Fibroblast of pulmonary artery (primary cell): ENCODE measurements around the gene ACSL5.
"Not testable (repeated sequence)": the region's sequence is repeated elsewhere in the genome, so short reads cannot be mapped to it uniquely, and the experiment has no call there.

ENCODE experiments used
- DNase-seq: peaks from one replicate; pipeline ENCODE4 v3.0.0-alpha.2; 2010; ENCODE audit warnings: low read depth
- H3K4me3 ChIP-seq: replicated peaks from 2 replicates; pipeline ENCODE4 v1.5.1; 2011; ENCODE audit warnings: low read depth, mild to moderate bottlenecking, control low read depth, low read length, moderate library complexity
- CTCF ChIP-seq: IDR thresholded peaks from 2 replicates; pipeline ENCODE4 v1.5.1; 2011; ENCODE audit warnings: mild to moderate bottlenecking, control low read depth, low read length, inconsistent platforms; ENCODE audit errors: missing control alignments

ACSL5 gene

DNA sequence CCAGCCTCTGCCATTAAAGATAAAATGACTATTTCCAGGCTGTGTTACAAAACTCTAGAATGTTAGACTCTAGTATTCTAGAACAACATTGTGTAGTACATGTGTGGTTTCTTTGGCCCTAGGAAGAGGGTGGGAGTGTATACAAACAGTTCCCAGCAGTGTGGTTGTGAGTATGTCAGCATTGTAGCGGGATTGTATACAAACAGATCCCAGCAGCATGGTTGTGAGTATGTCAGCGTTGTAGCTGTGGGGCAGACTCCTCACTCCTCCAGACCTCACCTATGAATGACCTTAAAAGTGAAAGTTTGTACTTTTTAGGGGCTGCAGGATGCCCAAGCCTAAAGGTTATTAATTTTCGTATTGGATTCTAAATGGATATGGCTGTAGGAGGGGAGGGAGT lies 6.9 kb upstream of the ACSL5 start:
- no peak for TF ChIP-seq CTCF
- H3K4me3 ChIP-seq, result no peak overlapping the region
- no peak for DNase-seq

- DNase-seq, result no peak
- H3K4me3 ChIP-seq, result no peak overlapping the region
- TF ChIP-seq CTCF, result no peak
Measured at GRCh38 chr10:112367516-112367915, 6.4 kb upstream of the ACSL5 start.

DNA sequence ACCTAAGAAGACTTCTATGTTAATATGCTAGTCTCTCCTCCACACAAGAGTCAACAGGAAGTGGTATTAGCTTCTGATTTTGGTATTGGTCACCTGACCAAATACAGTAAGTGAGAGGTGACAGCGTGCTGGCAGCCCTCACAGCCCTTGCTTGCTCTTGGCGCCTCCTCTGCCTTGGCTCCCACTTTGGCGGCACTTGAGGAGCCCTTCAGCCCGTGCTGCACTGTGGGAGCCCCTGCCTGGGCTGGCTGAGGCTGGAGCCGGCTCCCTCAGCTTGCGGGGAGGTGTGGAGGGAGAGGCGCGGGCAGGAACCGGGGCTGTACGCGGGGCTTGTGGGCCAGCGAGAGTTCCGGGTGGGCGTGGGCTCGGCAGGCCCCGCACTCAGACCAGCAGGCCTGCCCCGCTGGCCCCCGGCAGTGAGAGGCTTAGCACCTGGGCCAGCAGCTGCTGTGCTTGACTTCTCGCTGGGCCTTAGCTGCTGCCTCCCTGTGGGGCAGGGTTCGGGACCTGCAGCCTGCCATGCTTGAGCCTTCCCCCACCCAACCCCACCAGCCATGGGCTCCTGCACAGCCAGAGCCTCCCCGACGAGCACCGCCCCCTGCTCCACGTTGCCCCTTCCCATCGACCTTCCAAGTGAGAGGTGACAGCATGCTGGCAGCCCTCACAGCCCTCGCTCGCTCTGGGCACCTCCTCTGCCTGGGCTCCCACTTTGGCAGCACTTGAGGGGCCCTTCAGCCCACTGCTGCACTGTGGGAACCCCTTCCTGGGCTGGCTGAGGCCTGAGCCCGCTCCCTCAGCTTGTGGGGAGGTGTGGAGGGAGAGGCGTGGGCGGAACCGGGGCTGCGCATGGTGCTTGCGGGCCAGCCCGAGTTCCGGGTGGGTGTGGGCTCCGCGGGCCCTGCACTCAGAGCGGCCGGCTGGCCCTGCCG lies 4.2 kb upstream of the ACSL5 start:
- DNase-seq, result no peak
- no peak for TF ChIP-seq CTCF
- H3K4me3 ChIP-seq, result no peak overlapping the region

GRCh38 chr10:112370424-112370819 lies 3.5 kb upstream of the ACSL5 start:
- DNase-seq, result no peak
- TF ChIP-seq CTCF, result no peak
- no peak overlapping the region for H3K4me3 ChIP-seq

DNA sequence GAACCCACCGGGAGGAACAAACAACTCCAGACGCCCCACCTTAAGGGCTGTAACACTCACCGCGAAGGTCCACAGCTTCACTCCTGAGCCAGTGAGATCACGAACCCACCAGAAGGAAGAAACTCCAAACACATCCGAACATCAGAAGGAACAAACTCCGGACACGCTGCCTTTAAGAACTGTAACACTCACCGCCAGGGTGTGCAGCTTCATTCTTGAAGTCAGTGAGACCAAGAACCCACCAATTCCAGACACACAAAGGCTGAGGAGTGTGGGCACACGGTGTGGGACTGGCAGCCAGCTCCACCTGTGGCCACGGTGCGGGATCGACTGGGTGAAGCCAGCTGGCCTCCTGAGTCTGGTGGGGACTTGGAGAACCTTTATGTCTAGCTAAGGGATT lies 2.6 kb upstream of the ACSL5 start:
- not testable (repeated sequence) for DNase-seq

GRCh38 chr10:112372182-112372810 lies 1.6 kb upstream of the ACSL5 start:
- not testable (repeated sequence) for H3K4me3 ChIP-seq, DNase-seq

More for the DNA sequence above, 2.6 kb upstream of the ACSL5 start:
- not testable (repeated sequence) for H3K4me3 ChIP-seq

DNA sequence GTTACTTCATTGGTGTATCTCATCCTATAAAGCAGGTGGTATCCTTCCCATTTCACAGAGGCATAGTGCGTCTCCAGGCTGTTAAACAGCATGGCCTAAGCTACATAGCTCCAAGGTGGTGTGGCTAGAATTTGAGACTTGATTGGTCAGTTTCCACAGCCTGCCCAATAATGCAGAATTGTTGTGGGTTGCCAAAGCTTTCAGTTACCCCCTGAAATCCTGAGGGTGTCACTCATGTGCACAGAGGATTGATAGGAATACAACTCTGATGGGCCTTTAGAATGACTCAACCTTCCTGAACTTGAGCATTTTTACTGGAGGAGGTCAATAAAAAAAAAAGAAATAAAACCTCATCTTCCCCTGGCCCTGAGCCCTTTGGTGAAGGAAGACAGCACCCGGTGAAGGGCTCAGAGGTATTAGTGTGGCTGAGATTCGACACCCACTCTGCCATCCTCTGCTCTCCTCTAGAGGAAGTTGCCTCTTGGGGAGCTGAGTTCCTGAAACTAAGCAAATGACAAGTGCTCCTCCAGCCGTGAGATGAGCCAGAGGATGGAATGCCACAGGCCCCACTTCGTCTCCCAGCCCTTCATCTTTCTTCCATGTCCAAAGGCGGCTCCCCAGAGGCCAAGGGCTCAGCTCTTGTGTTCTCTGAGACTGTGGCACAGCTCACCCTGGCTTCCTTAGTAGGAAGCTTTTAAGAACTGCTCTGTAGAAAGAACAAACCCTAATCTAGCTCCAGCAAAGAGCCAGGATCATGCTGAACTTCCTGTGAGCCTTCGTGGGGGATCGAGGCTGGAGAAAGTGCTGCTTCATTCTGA lies 1.0 kb downstream of the ACSL5 start:
- TF ChIP-seq CTCF, result no peak
- no peak overlapping the region for H3K4me3 ChIP-seq
- DNase-seq, result no peak
